Right lobe of liver (tissue), 6 donors: ENCODE results near the gene OPRL1. TPM values are rescaled to one million over a fixed set of nuclear protein-coding genes. Genes with fewer than 3 reads are reported as not detected.
"Not testable (repeated sequence)": the region's sequence is repeated elsewhere in the genome, so short reads cannot be mapped to it uniquely, and the experiment has no call there.

Experiments used
- ATAC-seq, 4 donors: fragments of 200-7000 bp; cut with Tn5 transposase; one replicate each; pipeline ENCODE4 v1.9.1; 2020; ENCODE audit warnings: mild to moderate bottlenecking in 4 of 4, moderate library complexity in 4 of 4
- DNase-seq, 3 donors: peaks; one replicate each; pipeline ENCODE4 v3.0.0-alpha.2; 2020
- H3K27ac ChIP-seq, 3 donors: fragments of 200-600 bp; one replicate each; pipeline ENCODE4 v1.8.0; 2022
- H3K27me3 ChIP-seq, 2 donors: fragments of 200-600 bp; one replicate each; pipeline ENCODE4 v1.8.0; 2022
- H3K36me3 ChIP-seq, 4 donors: fragments of 200-600 bp; sonication (generic) in 1 of 4; one replicate each; pipeline versions ENCODE4 v1.5.1 to v1.8.0; 2017 to 2022; ENCODE audit warnings: control low read depth in 1 of 4
- H3K4me1 ChIP-seq, 4 donors: fragments of 200-600 bp; sonication (generic) in 1 of 4; one replicate each; pipeline versions ENCODE4 v1.5.1 to v1.8.0; 2017 to 2022; ENCODE audit warnings: control low read depth in 1 of 4
- H3K4me3 ChIP-seq, 3 donors: fragments of 200-600 bp; one replicate each; pipeline ENCODE4 v1.8.0; 2022
- H3K9me3 ChIP-seq, 4 donors: fragments of 200-600 bp; sonication (generic) in 1 of 4; one replicate each; pipeline versions ENCODE4 v1.5.1 to v1.8.0; 2017 to 2022; ENCODE audit warnings: control low read depth in 1 of 4
- CTCF ChIP-seq, 4 donors: fragments of 200-600 bp in 3 of 4; fragments of 450-650 bp in 1 of 4; IDR thresholded peaks; one replicate each; pipeline versions ENCODE4 v1.5.1 to v1.8.0; 2016 to 2022; ENCODE audit warnings: antibody characterized with exemption in 4 of 4, mild to moderate bottlenecking in 2 of 4
- POLR2A ChIP-seq: fragments of 450-650 bp; IDR thresholded peaks from one replicate; pipeline ENCODE4 v1.6.1; 2017; ENCODE audit warnings: antibody characterized with exemption, mild to moderate bottlenecking
- WGBS: methylation state at CpG from one replicate; pipeline ENCODE4 v1.1.6; 2018; ENCODE audit warnings: low coverage, low lambda C conversion rate; ENCODE audit not compliant: insufficient coverage; ENCODE audit errors: missing lambda C conversion rate; 5-methylcytosine and 5-hydroxymethylcytosine counted together
- intact Hi-C, 2 donors: fragments of 100-400 bp; cut with DNase I; formaldehyde crosslinking; loops; one replicate each; pipeline versions ENCODE4 v1.11.2 to v1.14.1; 2022
- total RNA-seq, 6 experiments: library from RNA; depleted of rRNA in 2 of 6; stranded (reverse); fragments of >200 nt in 2 of 6; fragmentation: NEBNext Ultra II Directional in 3 of 6; extraction: Animal tissue kit (Norgen Biotek cat#: 25700) in 3 of 6; gene quantifications; one replicate each; pipeline versions ENCODE4 v1.1.0 to v1.2.4, GENCODE V29; 2016 to 2023
- donor health status: DM: no; HTN: yes; CAD: no.
- donor health status: DM: no; HTN: no; CAD: no.
- donor health status: DM: no; HTN: no; CAD: no.
- donor health status: DM: no; HTN: yes; CAD: no.
- donor health status: DM: no; HTN: yes; CAD: no.

OPRL1 gene
- total RNA-seq, 6 experiments from 2014 or later, result 0.13 to 0.32 (median 0.25) TPM; not detected in 1

GRCh38 chr20:64133951-64134407 is 54.1 kb downstream of the OPRL1 start:
- Histone ChIP-seq H3K4me1 (no peaks in the 10 kb centered on the region), H3K27ac (no peak overlapping the region), H3K36me3 (no peaks in the 10 kb centered on the region), H3K4me3 (no peak overlapping the region), H3K27me3 (no peaks in the 10 kb centered on the region), H3K9me3 (no peaks in the 10 kb centered on the region)
- ATAC-seq (peak in 3 of 4 donors; percentile 40 to 59 (median 49)), DNase-seq (peak in 2 of 3 donors; percentile 21 to 39)
- intact Hi-C loops, result no loop called here
- WGBS, result 28% methylated on average over 7 of the region's 8 CpGs
- TF ChIP-seq POLR2A (no peak), CTCF (IDR thresholded peaks at IDR 0.05) (peak in 3 of 4 donors; percentile 12 to 34 (median 29))

GRCh38 chr20:64134744-64135143 is 54.9 kb downstream of the OPRL1 start:
- H3K27ac ChIP-seq, H3K9me3 ChIP-seq, H3K4me1 ChIP-seq, H3K36me3 ChIP-seq, H3K4me3 ChIP-seq, H3K27me3 ChIP-seq, intact Hi-C loops, ATAC-seq: not testable (repeated sequence)
- peak in 1 of 3 donors; percentile 21 for DNase-seq
- WGBS, result 70% methylated on average over 20 of the region's 20 CpGs

- 77% methylated on average over 19 of the region's 32 CpGs for WGBS
Measured at GRCh38 chr20:64136004-64136710, 56.3 kb downstream of the OPRL1 start.

GRCh38 chr20:64137598-64138031 is 57.7 kb downstream of the OPRL1 start:
- WGBS, result no CpG with 5 or more reads among the region's 6 CpGs
- intact Hi-C loops, result no loop called here
- TF ChIP-seq POLR2A (no peak), CTCF (IDR thresholded peaks at IDR 0.05) (no peak)
- H3K27me3 ChIP-seq, result no peaks in the 10 kb centered on the region
- peak in 1 of 4 donors; percentile 12 for ATAC-seq
- no peak overlapping the region for H3K4me3 ChIP-seq
- H3K9me3 ChIP-seq, result no peaks in the 10 kb centered on the region
- H3K36me3 ChIP-seq, result no peaks in the 10 kb centered on the region
- no peak overlapping the region for H3K27ac ChIP-seq
- DNase-seq, result peak in 2 of 3 donors; percentile 30 to 39
- H3K4me1 ChIP-seq, result no peaks in the 10 kb centered on the region

More at GRCh38 chr20:64136004-64136710, 56.3 kb downstream of the OPRL1 start:
- Histone ChIP-seq H3K27ac (no peak overlapping the region), H3K4me3 (no peak overlapping the region), H3K4me1 (no peaks in the 10 kb centered on the region), H3K27me3 (no peaks in the 10 kb centered on the region), H3K9me3 (no peaks in the 10 kb centered on the region), H3K36me3 (no peaks in the 10 kb centered on the region)
- DNase-seq, result peak in 1 of 3 donors; percentile 16
- intact Hi-C loops, result no loop called here
- ATAC-seq, result no peak
- TF ChIP-seq POLR2A, result no peak
- TF ChIP-seq CTCF (IDR thresholded peaks at IDR 0.05), result no peak

- TF ChIP-seq POLR2A, result no peak
- TF ChIP-seq CTCF (IDR thresholded peaks at IDR 0.05), result no peak
- no peaks in the 10 kb centered on the region for H3K4me1 ChIP-seq
- WGBS, result 90% methylated on average over 16 of the region's 18 CpGs
- no peaks in the 10 kb centered on the region for H3K27me3 ChIP-seq
- peak in 1 of 3 donors; percentile 7 for DNase-seq
- H3K9me3 ChIP-seq, result no peaks in the 10 kb centered on the region
- no peak overlapping the region for H3K27ac ChIP-seq
- intact Hi-C loops, result no loop called here
- no peak for ATAC-seq
- H3K36me3 ChIP-seq, result no peaks in the 10 kb centered on the region
- no peak overlapping the region for H3K4me3 ChIP-seq
Measured at GRCh38 chr20:64138276-64138815, 58.5 kb downstream of the OPRL1 start.
